ENCODE data around the gene ADAMTSL4. TPM values are rescaled to one million over a fixed set of nuclear protein-coding genes. Genes with fewer than 3 reads are reported as not detected.

The ADAMTSL4 gene
- total and polyA plus RNA-seq, 9 of the 15 experiments (the other 6 are each of a cell fraction or from before 2014, with no cell fraction given): 12.7 to 212 (median 35.6) TPM

DNA sequence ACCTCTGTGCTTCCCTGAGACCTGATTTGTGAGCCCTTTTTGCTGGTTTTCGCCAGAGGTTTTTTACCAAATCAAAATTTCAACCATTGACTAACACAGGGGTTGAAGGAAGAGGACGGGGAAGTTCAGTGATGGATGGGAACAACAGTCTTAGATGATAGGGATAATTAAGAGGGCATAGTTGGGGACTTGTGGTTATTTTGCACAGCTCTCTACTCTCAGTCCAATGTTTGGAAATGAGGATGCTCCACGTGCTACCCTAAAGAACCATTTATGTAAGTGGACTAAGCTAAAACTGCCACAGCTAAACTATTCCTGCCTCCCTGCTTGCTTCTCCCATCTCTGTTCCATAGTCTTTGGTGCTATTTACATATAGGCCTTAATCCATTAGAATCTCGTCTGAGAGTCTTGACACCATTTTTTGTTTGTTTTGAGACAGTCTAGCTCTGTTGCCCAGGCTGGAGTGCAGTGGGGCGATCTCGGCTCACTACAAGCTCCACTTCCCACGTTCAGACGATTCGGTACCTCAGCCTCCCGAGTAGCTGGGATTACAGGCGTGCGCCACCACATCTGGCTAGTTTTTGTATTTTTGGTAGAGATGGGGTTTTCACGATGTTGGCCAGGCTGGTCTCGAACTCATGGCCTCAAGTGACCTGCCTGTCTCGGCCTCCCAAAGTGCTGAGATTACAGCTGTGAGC is 30.9 kb downstream of the ADAMTSL4 start (continued):
- no peak for TF ChIP-seq NEUROD1 (IDR thresholded peaks at IDR 0.05; ENCODE audit: borderline replicate concordance, low read depth, low read length, partially characterized antibody)
- no peak for TF ChIP-seq CCAR2 (IDR thresholded peaks at IDR 0.05; ENCODE audit: low read depth, low read length)
- TF ChIP-seq RBFOX2 (IDR thresholded peaks at IDR 0.05; ENCODE audit: low read depth, low read length): no peak
- no peak for TF ChIP-seq ZEB2 (IDR thresholded peaks at IDR 0.05)
- TF ChIP-seq SIX5 (IDR thresholded peaks at IDR 0.05; ENCODE audit: borderline replicate concordance in 1 of 2, insufficient read depth in 1 of 2, low read depth in 1 of 2, low read length in 2 of 2): no peak
- TF ChIP-seq ZNF41 (CRISPR knock-in tag; conservative IDR thresholded peaks at IDR 0.05): no peak
- TF ChIP-seq TAF15 (IDR thresholded peaks at IDR 0.05; ENCODE audit: low read depth, low read length): no peak
- no peak for TF ChIP-seq E2F3 (CRISPR knock-in tag; IDR thresholded peaks at IDR 0.05)
- TF ChIP-seq, protein P1, sequence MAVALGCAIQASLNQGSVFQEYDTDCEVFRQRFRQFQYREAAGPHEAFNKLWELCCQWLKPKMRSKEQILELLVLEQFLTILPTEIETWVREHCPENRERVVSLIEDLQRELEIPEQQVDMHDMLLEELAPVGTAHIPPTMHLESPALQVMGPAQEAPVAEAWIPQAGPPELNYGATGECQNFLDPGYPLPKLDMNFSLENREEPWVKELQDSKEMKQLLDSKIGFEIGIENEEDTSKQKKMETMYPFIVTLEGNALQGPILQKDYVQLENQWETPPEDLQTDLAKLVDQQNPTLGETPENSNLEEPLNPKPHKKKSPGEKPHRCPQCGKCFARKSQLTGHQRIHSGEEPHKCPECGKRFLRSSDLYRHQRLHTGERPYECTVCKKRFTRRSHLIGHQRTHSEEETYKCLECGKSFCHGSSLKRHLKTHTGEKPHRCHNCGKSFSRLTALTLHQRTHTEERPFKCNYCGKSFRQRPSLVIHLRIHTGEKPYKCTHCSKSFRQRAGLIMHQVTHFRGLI (CRISPR knock-in tag; IDR thresholded peaks at IDR 0.05): no peak
- no peak for TF ChIP-seq ETS1 (conservative IDR thresholded peaks at IDR 0.05; ENCODE audit: control insufficient read depth, low read depth, low read length)
- TF ChIP-seq WHSC1 (IDR thresholded peaks at IDR 0.05; ENCODE audit: low read length): no peak
- no peak for TF ChIP-seq C11orf30 (IDR thresholded peaks at IDR 0.05; ENCODE audit: low read depth)
- TF ChIP-seq ZNF174 (CRISPR knock-in tag; IDR thresholded peaks at IDR 0.05): no peak
- TF ChIP-seq ZBTB40 (IDR thresholded peaks at IDR 0.05): 0 out of 2 replicates have a peak, but pooled peaks have one; percentile 21
- no peak for TF ChIP-seq ZBTB40 (CRISPR knock-in tag; IDR thresholded peaks at IDR 0.05)

All from K562 (cell line).